Stimulated activated CD8-positive, alpha-beta memory T cell treated with anti-CD3 and anti-CD28 coated beads, Interleukin-2, amount 100 ng/mL, for 1 hour (primary cell): Measurements from ENCODE around the gene OTOG.

Experiments used
- DNase-seq, 2 donors: peaks; one replicate each; pipeline ENCODE4 v3.0.0-alpha.2; 2020; ENCODE audit warnings: low read depth in 2 of 2

Gene OTOG

GRCh38 chr11:17633279-17633986 is 86.4 kb downstream of the OTOG start:
- no peak for DNase-seq

- no peak for DNase-seq
Measured at GRCh38 chr11:17633987-17634775, 87.1 kb downstream of the OTOG start.

- no peak for DNase-seq
Measured at GRCh38 chr11:17634776-17635550, 87.9 kb downstream of the OTOG start.

- DNase-seq = no peak
Measured at GRCh38 chr11:17635551-17635938, 88.5 kb downstream of the OTOG start.

- no peak for DNase-seq
Measured at GRCh38 chr11:17636721-17637120, 89.7 kb downstream of the OTOG start.

- no peak for DNase-seq
Measured at GRCh38 chr11:17637901-17638300, 90.8 kb downstream of the OTOG start.

GRCh38 chr11:17638311-17638710 is 91.3 kb downstream of the OTOG start:
- no peak for DNase-seq

- no peak for DNase-seq
Measured at GRCh38 chr11:17639091-17639490, 92.0 kb downstream of the OTOG start.

- DNase-seq = no peak
Measured at GRCh38 chr11:17639781-17640180, 92.7 kb downstream of the OTOG start.

GRCh38 chr11:17640493-17641164 is 93.6 kb downstream of the OTOG start:
- no peak for DNase-seq

GRCh38 chr11:17641792-17642350 is 94.8 kb downstream of the OTOG start:
- no peak for DNase-seq

GRCh38 chr11:17642370-17642769 is 95.3 kb downstream of the OTOG start:
- DNase-seq = no peak

- no peak for DNase-seq
Measured at GRCh38 chr11:17642980-17643379, 95.9 kb downstream of the OTOG start.

GRCh38 chr11:17643506-17644405 is 96.7 kb downstream of the OTOG start:
- DNase-seq = no peak

- no peak for DNase-seq
Measured at GRCh38 chr11:17645190-17645970, 98.3 kb downstream of the OTOG start.

GRCh38 chr11:17646451-17647145 is 99.5 kb downstream of the OTOG start:
- no peak for DNase-seq

GRCh38 chr11:17648528-17648927 is 101.5 kb downstream of the OTOG start:
- DNase-seq = no peak

GRCh38 chr11:17649261-17649660 is 102.2 kb downstream of the OTOG start:
- DNase-seq = no peak

GRCh38 chr11:17649696-17650095 is 102.6 kb downstream of the OTOG start:
- DNase-seq = no peak
